PC-3 (cell line): ENCODE data around the gene SIGLEC14. TPM values are rescaled to one million over a fixed set of nuclear protein-coding genes. Genes with fewer than 3 reads are reported as not detected.

ENCODE experiments used
- ATAC-seq: fragments of 200-7000 bp; cut with Tn5 transposase; 2 replicates; pipeline ENCODE4 v1.9.1; 2020; ENCODE audit warnings: mild to moderate bottlenecking, moderate library complexity
- BruUV-seq: library from RNA; stranded (reverse); fragments of 400-500 nt; replicated peaks from 2 replicates; lab custom pipeline; 2021; lab: Mats Ljungman, UMichigan
- CTCF ChIA-PET: fragments of 300-600 bp; sonication (Branson Sonifier 250); formaldehyde crosslinking; loops from one replicate; lab custom pipeline; 2022; ENCODE audit warnings: antibody characterized with exemption; lab: Charles Lee
- POLR2A ChIA-PET: fragments of 300-600 bp; sonication (Branson Sonifier 250); formaldehyde crosslinking; loops from one replicate; lab custom pipeline; 2022; ENCODE audit warnings: antibody characterized with exemption; ENCODE audit not compliant: unreplicated experiment; lab: Charles Lee
- DNase-seq: peaks from one replicate; pipeline ENCODE4 v3.0.0-alpha.2; 2015
- H2AFZ ChIP-seq: fragments of 300-600 bp; sonication (generic); 2 replicates; pipeline ENCODE4 v1.6.0; 2016; ENCODE audit warnings: antibody characterized with exemption, low read length
- H3F3A ChIP-seq: fragments of 300-600 bp; sonication (generic); one replicate; pipeline ENCODE4 v1.6.0; 2017; ENCODE audit warnings: antibody characterized with exemption, low read length, control low read depth, mild to moderate bottlenecking; ENCODE audit not compliant: unreplicated experiment
- H3K27ac ChIP-seq: fragments of 300-600 bp; sonication (generic); 2 replicates; pipeline ENCODE4 v1.5.1; 2016; ENCODE audit warnings: mild to moderate bottlenecking, low read length
- H3K27me3 ChIP-seq: fragments of 300-600 bp; sonication (generic); 2 replicates; pipeline ENCODE4 v1.6.1; 2016; ENCODE audit warnings: low read length, mixed read lengths
- H3K36me3 ChIP-seq: fragments of 300-600 bp; sonication (generic); 2 replicates; pipeline ENCODE4 v1.6.1; 2016; ENCODE audit warnings: low read depth, mixed run types, low read length, mixed read lengths
- H3K4me1 ChIP-seq: fragments of 300-600 bp; sonication (generic); 2 replicates; pipeline ENCODE4 v1.5.1; 2016; ENCODE audit warnings: low read length; ENCODE audit not compliant: insufficient read depth
- H3K4me2 ChIP-seq: fragments of 300-600 bp; sonication (generic); 2 replicates; pipeline ENCODE4 v1.6.0; 2016; ENCODE audit warnings: low read length
- H3K4me3 ChIP-seq: fragments of 300-600 bp; sonication (generic); 2 replicates; pipeline ENCODE4 v1.5.1; 2016; ENCODE audit warnings: mild to moderate bottlenecking, low read length, mixed read lengths
- H3K79me2 ChIP-seq: fragments of 300-600 bp; sonication (generic); 2 replicates; pipeline ENCODE4 v1.6.1; 2017; ENCODE audit warnings: low read length, mixed read lengths
- H3K9ac ChIP-seq: fragments of 300-600 bp; sonication (generic); 2 replicates; pipeline ENCODE4 v1.6.0; 2016; ENCODE audit warnings: mild to moderate bottlenecking, low read length
- H3K9me2 ChIP-seq: fragments of 300-600 bp; sonication (generic); replicated peaks from 2 replicates; pipeline ENCODE4 v1.6.1; 2016; ENCODE audit warnings: mixed run types, low read length, mixed read lengths
- H3K9me3 ChIP-seq: fragments of 300-600 bp; sonication (generic); 2 replicates; pipeline ENCODE4 v1.6.1; 2016; ENCODE audit warnings: low read length, mixed read lengths
- H4K20me1 ChIP-seq: fragments of 300-600 bp; sonication (generic); 2 replicates; pipeline ENCODE4 v1.6.1; 2016; ENCODE audit warnings: low read length, mixed read lengths
- CTCF ChIP-seq: fragments of 300-600 bp; sonication (generic); conservative IDR thresholded peaks from 2 replicates; pipeline ENCODE4 v1.5.1; 2017; ENCODE audit warnings: antibody characterized with exemption, low read depth, mild to moderate bottlenecking, low read length
- EZH2 ChIP-seq: fragments of 300-600 bp; sonication (generic); IDR thresholded peaks from one replicate; pipeline ENCODE4 v1.6.1; 2017; ENCODE audit warnings: antibody characterized with exemption, mild to moderate bottlenecking, low read length; ENCODE audit not compliant: unreplicated experiment
- EZH2phosphoT487 ChIP-seq: fragments of 300-600 bp; sonication (generic); IDR thresholded peaks from 2 replicates; pipeline ENCODE4 v1.6.1; 2018; ENCODE audit warnings: mild to moderate bottlenecking, antibody characterized with exemption, low read length, borderline replicate concordance
- intact Hi-C: fragments of 100-400 bp; cut with micrococcal nuclease; formaldehyde crosslinking; loops from 2 replicates; pipeline ENCODE4 v1.9.0; 2023
- total RNA-seq: library from RNA; depleted of rRNA; stranded (reverse); fragments of >200 nt; gene quantifications from 2 replicates; pipeline ENCODE4 v1.2.3, GENCODE V29; 2014

Gene SIGLEC14
- total RNA-seq, 1 experiment from 2014 or later = not detected

GRCh38 chr19:51599084-51599483 lies 47.5 kb downstream of the SIGLEC14 start:
- no peak overlapping the region for H3K4me3 ChIP-seq
- TF ChIP-seq EZH2phosphoT487 = no peak
- TF ChIP-seq EZH2 = no peak
- TF ChIP-seq CTCF = no peak
- POLR2A ChIA-PET = no interaction called here
- no peak overlapping the region for H3K4me2 ChIP-seq
- intact Hi-C loops = no loop called here
- H3K27me3 ChIP-seq = no peaks in the 10 kb centered on the region
- no TSS peak for BruUV-seq
- H3K27ac ChIP-seq = no peak overlapping the region
- DNase-seq (no peak), ATAC-seq (no peak)
- H3K9me2 ChIP-seq = no peaks in the 10 kb centered on the region
- CTCF ChIA-PET = no interaction called here
- H3K9ac ChIP-seq = no peak overlapping the region
- no peak overlapping the region for H2AFZ ChIP-seq
- H3K79me2 ChIP-seq = no peaks in the 10 kb centered on the region
- peaks cover 7% of the 10 kb centered on the region; the same call in 1 of the 2 replicates for H3K4me1 ChIP-seq
- H4K20me1 ChIP-seq = no peaks in the 10 kb centered on the region
- H3F3A ChIP-seq = no peaks in the 10 kb centered on the region
- no peaks in the 10 kb centered on the region for H3K9me3 ChIP-seq
- H3K36me3 ChIP-seq = no peaks in the 10 kb centered on the region

- H3K9me3 ChIP-seq = no peaks in the 10 kb centered on the region
These were observed 48.3 kb downstream of the SIGLEC14 start for GRCh38 chr19:51598159-51598915.

More at GRCh38 chr19:51598159-51598915, 48.3 kb downstream of the SIGLEC14 start:
- H3K79me2 ChIP-seq = no peaks in the 10 kb centered on the region
- ATAC-seq = no peak
- no peaks in the 10 kb centered on the region for H4K20me1 ChIP-seq
- H3K4me1 ChIP-seq = peaks cover 12% of the 10 kb centered on the region
- no peaks in the 10 kb centered on the region for H3K9me2 ChIP-seq
- no peaks in the 10 kb centered on the region for H3K27me3 ChIP-seq
- no peaks in the 10 kb centered on the region for H3F3A ChIP-seq
- CTCF ChIA-PET = no interaction called here
- H3K27ac ChIP-seq = no peak overlapping the region
- H2AFZ ChIP-seq = no peak overlapping the region
- TF ChIP-seq EZH2 (no peak), EZH2phosphoT487 (no peak), CTCF (no peak)
- H3K9ac ChIP-seq = no peak overlapping the region
- H3K4me3 ChIP-seq = no peak overlapping the region
- no peaks in the 10 kb centered on the region for H3K36me3 ChIP-seq
- BruUV-seq = no TSS peak
- H3K4me2 ChIP-seq = no peak overlapping the region
- POLR2A ChIA-PET = no interaction called here
- DNase-seq = no peak
- intact Hi-C loops = no loop called here
